KOPT-K1 (cell line): Measurements from ENCODE around the gene LILRB4.
"Not testable (repeated sequence)": the region's sequence is repeated elsewhere in the genome, so short reads cannot be mapped to it uniquely, and the experiment has no call there.

Experiments used
- H3K27ac ChIP-seq: fragments of 200-600 bp; sonication (generic); 2 replicates; pipeline ENCODE4 v1.5.1; 2016; ENCODE audit warnings: antibody characterized with exemption, mild to moderate bottlenecking, low read depth, low read length; ENCODE audit not compliant: poor library complexity, severe bottlenecking
- H3K36me3 ChIP-seq: fragments of 200-600 bp; sonication (generic); 2 replicates; pipeline ENCODE4 v1.5.1; 2017; ENCODE audit warnings: antibody characterized with exemption, mild to moderate bottlenecking, low read length, moderate library complexity; ENCODE audit not compliant: insufficient read depth
- H3K9me3 ChIP-seq: fragments of 200-600 bp; sonication (generic); 2 replicates; pipeline ENCODE4 v1.5.1; 2017; ENCODE audit warnings: antibody characterized with exemption, low read length, mild to moderate bottlenecking; ENCODE audit not compliant: insufficient read depth, poor library complexity, severe bottlenecking

LILRB4 gene

DNA sequence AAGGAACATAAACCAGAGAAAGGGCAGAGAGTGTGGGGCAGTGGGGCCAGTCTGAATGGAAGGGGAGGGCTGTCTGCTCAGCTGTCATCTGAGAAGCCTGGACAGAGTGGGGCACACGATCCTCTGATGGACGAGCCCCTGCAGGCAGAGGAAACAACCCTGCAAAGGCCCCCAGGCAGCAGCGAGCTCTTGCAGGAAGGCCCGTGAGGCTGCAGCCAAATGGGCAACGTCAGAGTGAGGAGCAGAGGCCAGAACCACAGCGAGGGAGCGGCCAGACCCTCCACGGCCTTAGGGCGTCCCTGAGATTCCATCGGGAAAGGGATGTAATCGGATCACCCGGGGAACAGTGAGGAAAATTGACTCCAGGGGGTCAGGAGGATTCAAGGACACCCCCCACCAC, 26.7 kb upstream of the LILRB4 start:
- H3K9me3 ChIP-seq, H3K36me3 ChIP-seq: not testable (repeated sequence)

GRCh38 chr19:54638683-54639082, 24.1 kb upstream of the LILRB4 start:
- Histone ChIP-seq H3K36me3 (no peaks in the 10 kb centered on the region), H3K9me3 (no peaks in the 10 kb centered on the region), H3K27ac (no peak overlapping the region)

More for the DNA sequence above, 26.7 kb upstream of the LILRB4 start:
- not testable (repeated sequence) for H3K27ac ChIP-seq

DNA sequence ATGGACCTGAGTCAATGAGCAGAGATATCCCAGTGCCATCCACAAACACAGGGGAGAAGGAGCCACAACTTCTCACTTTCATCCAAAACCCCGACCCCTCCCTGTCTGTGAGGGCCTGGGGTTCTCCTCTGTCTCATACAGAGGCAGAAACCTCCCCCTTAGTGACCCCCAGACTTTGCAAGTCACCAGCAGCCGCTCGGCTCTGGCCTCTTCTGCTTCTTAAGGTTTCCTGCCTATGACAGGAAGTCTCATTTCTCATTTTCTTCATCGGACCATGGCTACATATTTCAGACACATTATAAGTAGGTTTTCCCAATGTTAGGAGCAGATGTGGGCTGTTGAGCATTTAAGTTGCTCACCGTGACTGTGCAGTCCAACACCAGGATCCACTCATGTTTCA, 19.8 kb upstream of the LILRB4 start:
- not testable (repeated sequence) for H3K27ac ChIP-seq, H3K36me3 ChIP-seq, H3K9me3 ChIP-seq

DNA sequence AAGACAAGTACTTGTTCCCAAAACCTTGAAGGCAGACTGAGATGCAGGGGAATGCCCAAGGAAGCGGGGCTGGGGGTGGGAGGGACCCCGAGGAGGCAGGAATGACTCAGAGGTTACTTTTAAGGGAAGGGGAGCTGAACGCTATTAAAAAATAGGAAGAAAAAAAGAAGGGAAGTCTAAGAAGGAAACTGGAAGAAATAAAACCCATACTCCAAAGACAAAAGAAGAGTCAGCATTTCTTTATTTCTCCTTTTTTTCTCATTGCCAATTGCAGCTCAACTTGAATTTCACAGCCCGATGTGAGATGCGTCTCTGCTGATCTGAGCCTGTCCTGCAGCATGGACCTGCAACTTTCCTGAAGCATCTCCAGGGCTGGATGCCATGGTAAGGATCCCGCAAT, 19.2 kb upstream of the LILRB4 start:
- H3K27ac ChIP-seq, H3K9me3 ChIP-seq, H3K36me3 ChIP-seq: not testable (repeated sequence)

DNA sequence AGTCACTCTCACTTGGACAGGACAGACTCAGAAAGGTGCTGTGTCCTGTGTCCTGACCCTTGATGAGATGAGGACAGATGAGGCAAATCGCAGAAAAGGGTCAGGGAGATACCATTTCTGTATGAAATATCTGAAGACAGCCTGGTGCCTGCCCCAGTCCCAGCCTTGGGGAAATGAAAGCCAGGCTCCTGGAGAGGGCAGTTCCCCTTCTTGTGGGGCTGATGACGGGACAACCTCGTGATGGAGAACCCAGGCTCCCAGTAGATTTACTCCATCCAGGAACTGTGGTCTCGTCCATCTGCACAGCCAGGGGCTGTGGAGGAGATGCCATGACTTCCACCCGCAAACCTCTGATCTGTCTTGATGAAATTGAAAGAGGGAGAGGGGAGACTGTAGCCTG, 18.7 kb upstream of the LILRB4 start:
- H3K9me3 ChIP-seq: no peaks in the 10 kb centered on the region
- no peak overlapping the region for H3K27ac ChIP-seq
- no peaks in the 10 kb centered on the region for H3K36me3 ChIP-seq

DNA sequence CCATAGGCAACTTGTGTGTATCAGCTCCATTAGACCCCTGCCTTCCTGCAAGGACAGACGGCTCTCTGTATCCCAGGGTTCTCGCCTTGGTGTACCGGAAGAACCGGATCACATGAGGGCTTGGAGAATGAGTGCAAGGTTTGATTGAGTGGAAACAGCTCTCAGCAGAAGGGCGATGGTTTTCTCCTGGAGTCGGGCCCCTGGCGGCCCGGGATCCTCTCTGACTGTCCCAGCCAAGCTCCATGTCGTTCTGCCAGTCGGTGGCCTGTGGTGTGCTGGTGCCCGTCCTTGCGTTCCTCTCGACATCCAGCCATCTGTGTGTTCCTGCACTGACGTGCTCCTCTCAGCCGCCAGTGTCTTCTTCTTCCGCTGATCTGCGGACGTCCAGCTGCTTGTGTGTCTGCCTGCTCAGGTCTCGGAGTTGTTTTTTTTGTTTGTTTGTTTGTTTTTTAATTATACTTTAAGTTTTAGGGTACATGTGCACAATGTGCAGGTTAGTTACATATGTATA, 16.4 kb upstream of the LILRB4 start:
- no peaks in the 10 kb centered on the region for H3K9me3 ChIP-seq
- H3K27ac ChIP-seq: no peak overlapping the region
- no peaks in the 10 kb centered on the region for H3K36me3 ChIP-seq

- Histone ChIP-seq H3K27ac (no peak overlapping the region), H3K9me3 (no peaks in the 10 kb centered on the region), H3K36me3 (no peaks in the 10 kb centered on the region)
These were observed 14.7 kb upstream of the LILRB4 start for GRCh38 chr19:54648129-54648528.

- no peaks in the 10 kb centered on the region for H3K9me3 ChIP-seq
- no peak overlapping the region for H3K27ac ChIP-seq
These were observed 12.6 kb upstream of the LILRB4 start for GRCh38 chr19:54650108-54650655.

GRCh38 chr19:54653181-54653809, 9.5 kb upstream of the LILRB4 start:
- no peak overlapping the region for H3K27ac ChIP-seq
- no peaks in the 10 kb centered on the region for H3K9me3 ChIP-seq
- H3K36me3 ChIP-seq: no peaks in the 10 kb centered on the region

More at GRCh38 chr19:54650108-54650655, 12.6 kb upstream of the LILRB4 start:
- H3K36me3 ChIP-seq: no peaks in the 10 kb centered on the region

GRCh38 chr19:54654447-54655321, 8.1 kb upstream of the LILRB4 start:
- no peak overlapping the region for H3K27ac ChIP-seq
- no peaks in the 10 kb centered on the region for H3K9me3 ChIP-seq
- H3K36me3 ChIP-seq: no peaks in the 10 kb centered on the region

DNA sequence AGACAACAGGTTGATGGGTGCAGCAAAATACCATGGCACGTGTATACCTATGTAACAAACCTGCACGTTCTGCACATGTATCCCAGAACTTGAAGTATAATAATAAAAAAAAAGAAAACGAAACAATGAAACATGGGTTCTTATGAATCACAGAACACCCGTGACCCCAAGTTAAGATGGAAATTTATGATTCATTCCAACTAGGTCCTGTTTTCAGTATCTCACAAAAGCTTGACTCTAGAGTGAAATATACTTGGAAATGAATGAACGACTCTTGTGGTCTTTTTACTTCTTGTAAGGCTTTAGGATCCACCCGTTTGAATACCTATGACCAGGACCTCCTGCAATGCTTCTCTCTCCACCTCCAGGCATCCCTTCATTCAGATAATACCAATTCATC, 3.5 kb upstream of the LILRB4 start:
- Histone ChIP-seq H3K9me3 (no peaks in the 10 kb centered on the region), H3K36me3 (no peaks in the 10 kb centered on the region)

GRCh38 chr19:54660306-54660705, 2.5 kb upstream of the LILRB4 start:
- H3K36me3 ChIP-seq: no peaks in the 10 kb centered on the region
- H3K9me3 ChIP-seq: no peaks in the 10 kb centered on the region
- no peak overlapping the region for H3K27ac ChIP-seq

More for the DNA sequence above, 3.5 kb upstream of the LILRB4 start:
- no peak overlapping the region for H3K27ac ChIP-seq

DNA sequence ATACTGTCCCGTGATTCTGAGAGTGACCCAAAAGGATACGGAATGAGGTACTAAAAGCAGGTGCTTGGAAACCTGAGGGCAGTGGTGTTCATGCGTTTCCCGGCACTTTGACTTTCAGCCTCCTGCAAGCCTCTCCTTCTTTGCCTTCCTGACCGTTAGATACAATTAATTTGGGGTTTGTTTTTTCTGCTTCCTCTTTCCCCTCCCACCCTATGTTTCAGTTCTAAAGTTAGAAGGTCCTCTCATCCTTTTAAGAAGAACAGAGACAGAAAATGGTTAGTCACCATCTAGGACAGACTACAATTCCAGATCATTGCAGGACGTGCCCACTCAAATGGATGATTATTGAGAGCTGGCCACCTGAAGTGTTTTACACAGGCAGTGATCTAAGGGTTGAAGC, 1.8 kb upstream of the LILRB4 start:
- Histone ChIP-seq H3K9me3 (no peaks in the 10 kb centered on the region), H3K27ac (no peak overlapping the region), H3K36me3 (no peaks in the 10 kb centered on the region)

DNA sequence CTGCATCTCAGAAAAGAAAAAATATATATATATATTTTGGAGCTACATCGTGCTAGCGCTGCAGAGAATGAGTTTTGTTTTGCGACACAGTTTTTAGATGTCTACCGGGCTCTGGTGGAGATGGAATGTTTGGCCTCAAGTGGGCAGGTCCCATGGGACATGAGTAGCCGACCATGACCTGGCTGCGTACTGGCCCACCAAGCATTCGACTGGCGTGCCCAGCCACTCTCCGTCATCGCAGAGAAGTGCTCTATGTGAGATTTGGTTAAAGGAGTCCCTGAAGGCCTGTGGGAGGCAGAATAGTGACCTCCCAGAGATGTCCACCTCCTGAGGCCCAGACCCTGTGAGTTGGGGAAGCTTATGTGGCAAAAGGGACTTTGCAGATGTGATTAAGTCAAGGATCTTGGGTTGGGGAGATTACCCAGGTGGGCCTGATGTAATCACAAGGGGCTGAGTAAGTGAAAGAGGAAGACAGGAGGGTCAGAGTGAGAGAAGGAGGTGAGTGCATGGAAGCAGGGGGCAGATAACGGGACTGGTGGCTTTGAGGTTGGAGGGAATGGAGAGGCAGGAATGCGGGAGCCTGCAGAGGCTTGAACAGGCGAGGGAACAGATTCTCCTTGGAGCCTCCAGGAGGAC, 821 bp upstream of the LILRB4 start:
- Histone ChIP-seq H3K9me3 (no peaks in the 10 kb centered on the region), H3K36me3 (no peaks in the 10 kb centered on the region), H3K27ac (no peak overlapping the region)

DNA sequence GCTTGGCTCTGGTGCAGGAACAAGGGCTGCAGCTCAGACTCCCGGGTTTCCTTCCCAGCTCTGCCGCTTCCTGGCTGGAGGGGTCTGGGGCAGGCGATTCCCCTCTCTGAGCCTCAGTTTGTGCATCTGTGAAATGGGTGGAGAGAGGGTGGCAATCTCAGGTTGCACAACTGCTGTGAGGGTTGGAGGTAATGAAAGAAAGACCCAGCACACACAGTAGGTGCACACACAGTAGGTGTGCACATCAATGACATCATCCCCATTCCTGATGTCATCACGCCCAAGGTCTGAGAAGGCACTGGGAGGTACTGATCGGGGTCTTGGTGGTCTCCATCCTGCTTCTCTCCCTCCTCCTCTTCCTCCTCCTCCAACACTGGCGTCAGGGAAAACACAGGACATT, 2.7 kb downstream of the LILRB4 start:
- Histone ChIP-seq H3K27ac (no peak overlapping the region), H3K9me3 (peaks cover 11% of the 10 kb centered on the region), H3K36me3 (no peaks in the 10 kb centered on the region)
